GM21576 (cell line): ENCODE measurements around the gene IL1R2.

Experiments
- ATAC-seq: cut with Tn5 transposase; IDR thresholded peaks from one replicate; pipeline ENCODE4 v1.9.1; 2021; ENCODE audit warnings: mild to moderate bottlenecking, moderate library complexity; ENCODE audit not compliant: unreplicated experiment

Gene IL1R2

DNA sequence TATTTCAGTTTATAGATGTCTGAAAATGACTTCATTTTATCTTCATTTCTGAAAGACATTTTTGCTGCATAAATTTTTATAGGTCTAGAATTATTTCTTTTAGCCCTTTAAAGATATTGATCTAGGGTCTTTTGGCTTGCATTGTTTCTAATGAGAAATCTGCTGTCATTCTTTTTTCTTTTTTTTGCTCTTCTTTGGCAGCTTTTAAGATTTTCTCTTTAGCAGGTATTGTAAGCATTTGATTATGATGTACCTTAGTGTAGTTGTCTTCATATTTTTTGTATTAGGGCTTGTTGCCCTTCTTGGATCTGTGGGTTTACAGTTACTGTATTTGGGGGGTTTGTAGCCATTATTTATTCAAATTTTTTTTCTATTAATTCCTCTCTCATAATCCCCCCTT lies 84.8 kb downstream of the IL1R2 start:
- no peak for ATAC-seq
